Activated B cell treated with CpG ODN at 0.5 μM for 24 hours (primary cell): Measurements from ENCODE around the gene GMPPB. TPM values are rescaled to one million over a fixed set of nuclear protein-coding genes. Genes with fewer than 3 reads are reported as not detected.
"Not testable (repeated sequence)": the region's sequence is repeated elsewhere in the genome, so short reads cannot be mapped to it uniquely, and the experiment has no call there.

Experiments used
- ATAC-seq: fragments of 200-7000 bp; cut with Tn5 transposase; one replicate; pipeline ENCODE4 v1.10.0; 2021; ENCODE audit warnings: low read depth, mild to moderate bottlenecking, moderate library complexity
- CTCF ChIA-PET: fragments of 350-600 bp; sonication (Branson Sonifier 250); formaldehyde crosslinking; loops from one replicate; lab custom pipeline; 2021; ENCODE audit warnings: antibody characterized with exemption; lab: Charles Lee
- POLR2A ChIA-PET: fragments of 350-600 bp; sonication (Branson Sonifier 250); formaldehyde crosslinking; loops from one replicate; lab custom pipeline; 2021; ENCODE audit warnings: antibody characterized with exemption; lab: Charles Lee
- DNase-seq: peaks from one replicate; pipeline ENCODE4 v3.0.0; 2022
- H3K27ac Mint-ChIP-seq: one replicate; pipeline ENCODE4 v1.8.0; 2020; ENCODE audit warnings: mixed read lengths
- H3K27me3 Mint-ChIP-seq: one replicate; pipeline ENCODE4 v1.8.0; 2021; ENCODE audit warnings: mixed read lengths
- H3K36me3 Mint-ChIP-seq: one replicate; pipeline ENCODE4 v1.8.0; 2021; ENCODE audit warnings: low read depth, mixed read lengths
- H3K4me1 Mint-ChIP-seq: one replicate; pipeline ENCODE4 v1.8.0; 2021; ENCODE audit warnings: mixed read lengths
- H3K4me3 Mint-ChIP-seq: one replicate; pipeline ENCODE4 v1.8.0; 2020; ENCODE audit warnings: mild to moderate bottlenecking, mixed read lengths
- H3K9me3 Mint-ChIP-seq: one replicate; pipeline ENCODE4 v1.8.0; 2020; ENCODE audit warnings: mixed read lengths
- intact Hi-C: fragments of 100-400 bp; cut with micrococcal nuclease; formaldehyde crosslinking; loops from one replicate; pipeline ENCODE4 v1.15.1; 2024
- total RNA-seq: library from RNA; stranded (reverse); gene quantifications from 2 replicates; pipeline ENCODE4 v1.2.3, GENCODE V29; 2022
- TF ChIP-seq, protein P1 (sequence below): fragments of 200-600 bp; IDR thresholded peaks from one replicate; pipeline ENCODE4 v1.8.0; 2022; ENCODE audit warnings: antibody characterized with exemption, mild to moderate bottlenecking

Gene GMPPB
- total RNA-seq, 1 donor from 2014 or later = 39.9 TPM

DNA sequence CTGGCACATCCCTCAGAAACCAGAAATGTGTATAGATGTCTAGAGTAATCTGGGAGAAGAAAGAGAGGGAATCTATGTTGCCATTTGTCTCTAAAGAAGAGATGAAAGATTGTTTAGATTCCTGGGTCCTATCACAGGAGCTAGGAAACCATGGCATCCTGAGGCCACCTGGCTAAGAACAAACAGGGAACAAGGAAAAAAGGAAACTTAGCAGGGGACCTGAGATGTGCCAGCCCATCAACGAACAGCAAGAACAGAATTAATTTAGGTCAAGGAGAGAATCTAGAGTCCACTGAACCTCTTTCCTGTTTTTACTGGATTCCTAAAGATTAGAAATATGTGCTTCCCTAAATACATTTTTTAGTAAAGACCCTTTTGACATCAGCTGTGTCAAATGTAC is 32.3 kb upstream of the GMPPB start:
- TF ChIP-seq, protein P1, sequence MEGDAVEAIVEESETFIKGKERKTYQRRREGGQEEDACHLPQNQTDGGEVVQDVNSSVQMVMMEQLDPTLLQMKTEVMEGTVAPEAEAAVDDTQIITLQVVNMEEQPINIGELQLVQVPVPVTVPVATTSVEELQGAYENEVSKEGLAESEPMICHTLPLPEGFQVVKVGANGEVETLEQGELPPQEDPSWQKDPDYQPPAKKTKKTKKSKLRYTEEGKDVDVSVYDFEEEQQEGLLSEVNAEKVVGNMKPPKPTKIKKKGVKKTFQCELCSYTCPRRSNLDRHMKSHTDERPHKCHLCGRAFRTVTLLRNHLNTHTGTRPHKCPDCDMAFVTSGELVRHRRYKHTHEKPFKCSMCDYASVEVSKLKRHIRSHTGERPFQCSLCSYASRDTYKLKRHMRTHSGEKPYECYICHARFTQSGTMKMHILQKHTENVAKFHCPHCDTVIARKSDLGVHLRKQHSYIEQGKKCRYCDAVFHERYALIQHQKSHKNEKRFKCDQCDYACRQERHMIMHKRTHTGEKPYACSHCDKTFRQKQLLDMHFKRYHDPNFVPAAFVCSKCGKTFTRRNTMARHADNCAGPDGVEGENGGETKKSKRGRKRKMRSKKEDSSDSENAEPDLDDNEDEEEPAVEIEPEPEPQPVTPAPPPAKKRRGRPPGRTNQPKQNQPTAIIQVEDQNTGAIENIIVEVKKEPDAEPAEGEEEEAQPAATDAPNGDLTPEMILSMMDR = no peak
- Mint-ChIP-seq H3K4me3 (no peak overlapping the region), H3K27ac (no peak overlapping the region), H3K4me1 (peaks cover 15% of the 10 kb centered on the region), H3K9me3 (no peaks in the 10 kb centered on the region), H3K36me3 (peaks cover 38% of the 10 kb centered on the region), H3K27me3 (no peaks in the 10 kb centered on the region)
- ATAC-seq (no peak), DNase-seq (no peak)
- POLR2A ChIA-PET = no interaction called here
- CTCF ChIA-PET = interaction anchor here (1.1 kb wide), 1 partner anchor 83 kb away, joined by 3 read pairs; no protein-coding TSS in a partner anchor
- intact Hi-C loops = no loop called here

DNA sequence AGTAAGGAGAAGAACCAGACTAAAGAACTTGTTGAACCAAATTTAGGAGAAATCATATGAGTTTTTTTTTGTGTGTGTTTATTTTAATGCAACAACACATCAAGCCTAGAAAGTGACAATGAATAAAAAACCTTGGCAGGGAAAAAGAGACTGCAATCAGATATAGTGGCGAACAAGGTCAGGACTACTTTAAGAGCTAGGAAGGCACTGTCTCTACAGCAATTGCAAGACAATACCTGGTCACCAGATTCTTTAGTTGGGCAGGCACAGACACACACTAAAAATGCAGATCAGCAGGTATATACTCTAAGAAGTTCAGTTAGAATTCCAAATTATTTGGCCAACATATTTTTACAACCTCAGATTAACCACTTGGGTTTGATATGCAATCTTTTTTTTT is 30.8 kb upstream of the GMPPB start:
- POLR2A ChIA-PET = interaction anchor here (0.7 kb wide), 2 partner anchors 192 to 450 kb away, joined by 3 to 5 read pairs; no protein-coding TSS in a partner anchor
- H3K27ac Mint-ChIP-seq = no peak overlapping the region
- peaks cover 14% of the 10 kb centered on the region for H3K4me1 Mint-ChIP-seq
- peaks cover 33% of the 10 kb centered on the region for H3K36me3 Mint-ChIP-seq
- H3K9me3 Mint-ChIP-seq = no peaks in the 10 kb centered on the region
- no peak for ATAC-seq
- DNase-seq = no peak
- CTCF ChIA-PET = no interaction called here
- intact Hi-C loops = no loop called here
- H3K27me3 Mint-ChIP-seq = no peaks in the 10 kb centered on the region
- no peak overlapping the region for H3K4me3 Mint-ChIP-seq
- TF ChIP-seq, protein P1 = no peak

DNA sequence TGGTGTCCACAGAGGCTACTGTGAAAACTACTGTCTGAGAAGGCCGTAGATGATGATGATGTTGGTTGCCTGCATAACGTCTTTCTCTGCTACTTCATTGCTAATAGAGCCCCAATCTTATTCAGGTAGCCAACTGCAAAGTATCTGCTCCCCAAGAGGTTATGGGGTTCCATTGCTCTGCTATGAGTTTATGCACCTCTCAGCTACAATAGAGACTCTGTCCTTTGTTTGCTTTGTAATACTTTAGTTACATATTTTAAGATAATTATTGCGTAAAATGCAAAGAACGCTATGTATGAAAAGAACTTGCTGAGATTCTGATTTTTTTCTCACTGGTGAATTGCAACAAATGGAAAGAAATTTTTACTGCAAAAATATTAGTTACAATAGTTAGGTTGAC is 27.8 kb upstream of the GMPPB start:
- Mint-ChIP-seq H3K4me1 (peaks cover 8% of the 10 kb centered on the region), H3K9me3 (no peaks in the 10 kb centered on the region), H3K27ac (no peak overlapping the region), H3K36me3 (peaks cover 46% of the 10 kb centered on the region), H3K27me3 (no peaks in the 10 kb centered on the region), H3K4me3 (no peak overlapping the region)
- TF ChIP-seq, protein P1 = no peak
- intact Hi-C loops = no loop called here
- ChIA-PET POLR2A (no interaction called here), CTCF (no interaction called here)
- ATAC-seq (no peak), DNase-seq (no peak)

DNA sequence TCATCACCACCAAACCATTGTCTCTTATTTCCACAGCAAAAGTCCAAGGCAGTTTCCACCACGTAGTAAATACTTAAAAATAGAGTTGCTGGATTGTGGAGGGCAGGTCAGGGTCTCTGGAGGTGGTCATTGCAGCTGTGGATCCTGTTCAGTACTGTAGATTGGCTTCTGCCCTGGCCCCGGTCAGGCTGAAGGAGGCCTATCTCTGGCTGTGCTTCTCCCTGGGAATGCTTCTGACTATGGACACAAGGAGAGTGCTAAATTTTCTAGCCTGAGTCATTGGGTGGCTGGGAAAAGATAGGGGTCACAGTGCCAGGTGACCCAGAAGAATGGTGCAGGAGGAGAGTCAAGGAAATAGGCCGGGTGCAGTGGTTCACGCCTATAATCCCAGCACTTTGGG is 26.3 kb upstream of the GMPPB start:
- TF ChIP-seq, protein P1 = no peak
- no peaks in the 10 kb centered on the region for H3K9me3 Mint-ChIP-seq
- intact Hi-C loops = no loop called here
- no peak overlapping the region for H3K27ac Mint-ChIP-seq
- no peak for ATAC-seq
- H3K4me3 Mint-ChIP-seq = no peak overlapping the region
- H3K27me3 Mint-ChIP-seq = no peaks in the 10 kb centered on the region
- peaks cover 4% of the 10 kb centered on the region for H3K4me1 Mint-ChIP-seq
- POLR2A ChIA-PET = no interaction called here
- CTCF ChIA-PET = no interaction called here
- DNase-seq = no peak
- H3K36me3 Mint-ChIP-seq = peaks cover 49% of the 10 kb centered on the region

DNA sequence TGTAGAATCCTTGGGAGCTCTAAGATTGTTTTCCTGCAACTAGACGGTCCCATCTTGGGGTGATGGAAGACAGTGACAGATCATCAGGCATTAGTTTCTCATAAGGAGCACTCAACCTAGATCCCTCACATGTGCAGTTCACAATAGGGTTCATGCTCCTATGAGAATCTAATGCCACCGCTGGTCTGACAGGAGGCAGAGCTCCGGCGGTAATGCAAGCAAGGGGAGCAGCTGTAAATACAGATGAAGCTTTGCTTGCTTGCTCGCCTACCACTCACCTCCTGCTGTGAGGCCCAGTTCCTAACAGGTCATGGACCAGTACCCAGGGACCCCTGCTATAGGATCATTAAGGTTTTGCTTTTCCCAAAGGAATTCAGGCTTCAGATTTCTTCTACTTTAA is 25.1 kb upstream of the GMPPB start:
- H3K9me3 Mint-ChIP-seq, H3K4me3 Mint-ChIP-seq, H3K27me3 Mint-ChIP-seq, POLR2A ChIA-PET, H3K4me1 Mint-ChIP-seq, CTCF ChIA-PET, DNase-seq, intact Hi-C loops, H3K27ac Mint-ChIP-seq, ATAC-seq: not testable (repeated sequence)
- peaks cover 55% of the 10 kb centered on the region for H3K36me3 Mint-ChIP-seq
